ENCODE data around the gene MKLN1. TPM values are rescaled to one million over a fixed set of nuclear protein-coding genes. Genes with fewer than 3 reads are reported as not detected.

The MKLN1 gene
- polyA plus RNA-seq, 1 donor from 2014 or later, result 15.9 TPM

GRCh38 chr7:131431289-131431688, 103.6 kb downstream of the MKLN1 start:
- Histone ChIP-seq H3K9ac (ENCODE audit: low read length) (no peak overlapping the region), H3K27me3 (ENCODE audit: insufficient read depth, low read depth, low read length) (no peaks in the 10 kb centered on the region), H3K79me2 (replicated peaks; ENCODE audit: insufficient read depth, low read length) (no peaks in the 10 kb centered on the region), H2AFZ (ENCODE audit: low read depth, low read length) (no peak overlapping the region), H3F3A (ENCODE audit: insufficient read depth, low read length, poor library complexity, severe bottlenecking) (no peaks in the 10 kb centered on the region), H3K27ac (ENCODE audit: low read length) (no peak overlapping the region), H3K9me3 (ENCODE audit: low read length) (no peaks in the 10 kb centered on the region), H3K4me2 (ENCODE audit: low read length) (no peak overlapping the region), H3K36me3 (ENCODE audit: insufficient read depth, low read length) (no peaks in the 10 kb centered on the region), H3K4me3 (ENCODE audit: low read length) (no peak overlapping the region), H4K20me1 (ENCODE audit: insufficient read depth) (no peaks in the 10 kb centered on the region), H3K9me2 (ENCODE audit: insufficient read depth, low read length) (no peaks in the 10 kb centered on the region)
- TF ChIP-seq CTCF (IDR thresholded peaks at IDR 0.05; ENCODE audit: poor library complexity, severe bottlenecking) (no peak), POLR2AphosphoS5 (IDR thresholded peaks at IDR 0.05) (no peak), MXI1 (conservative IDR thresholded peaks at IDR 0.05; ENCODE audit: poor library complexity, severe bottlenecking) (no peak), EP300 (conservative IDR thresholded peaks at IDR 0.05; ENCODE audit: poor library complexity, severe bottlenecking) (no peak), REST (IDR thresholded peaks at IDR 0.05; ENCODE audit: borderline replicate concordance) (no peak), SMC3 (conservative IDR thresholded peaks at IDR 0.05; ENCODE audit: poor library complexity) (no peak), TAF1 (IDR thresholded peaks at IDR 0.05; ENCODE audit: low read depth) (no peak)

- Histone ChIP-seq H3K9ac (ENCODE audit: low read length) (no peak overlapping the region), H3K4me3 (ENCODE audit: low read length) (no peak overlapping the region), H3K36me3 (ENCODE audit: insufficient read depth, low read length) (no peaks in the 10 kb centered on the region), H2AFZ (ENCODE audit: low read depth, low read length) (no peak overlapping the region), H3K9me3 (ENCODE audit: low read length) (no peaks in the 10 kb centered on the region), H3K4me2 (ENCODE audit: low read length) (no peak overlapping the region), H3K9me2 (ENCODE audit: insufficient read depth, low read length) (no peaks in the 10 kb centered on the region), H3F3A (ENCODE audit: insufficient read depth, low read length, poor library complexity, severe bottlenecking) (no peaks in the 10 kb centered on the region), H3K27ac (ENCODE audit: low read length) (no peak overlapping the region), H3K27me3 (ENCODE audit: insufficient read depth, low read depth, low read length) (no peaks in the 10 kb centered on the region), H3K79me2 (replicated peaks; ENCODE audit: insufficient read depth, low read length) (no peaks in the 10 kb centered on the region), H4K20me1 (ENCODE audit: insufficient read depth) (no peaks in the 10 kb centered on the region)
- TF ChIP-seq EP300 (conservative IDR thresholded peaks at IDR 0.05; ENCODE audit: poor library complexity, severe bottlenecking) (no peak), CTCF (IDR thresholded peaks at IDR 0.05; ENCODE audit: poor library complexity, severe bottlenecking) (no peak), POLR2AphosphoS5 (IDR thresholded peaks at IDR 0.05) (no peak), RAD21 (conservative IDR thresholded peaks at IDR 0.05) (no peak), EZH2 (IDR thresholded peaks at IDR 0.05; ENCODE audit: borderline replicate concordance, insufficient read depth, low read length, poor library complexity, severe bottlenecking) (no peak), REST (IDR thresholded peaks at IDR 0.05; ENCODE audit: borderline replicate concordance) (no peak), SMC3 (conservative IDR thresholded peaks at IDR 0.05; ENCODE audit: poor library complexity) (no peak), TAF1 (IDR thresholded peaks at IDR 0.05; ENCODE audit: low read depth) (no peak), MXI1 (conservative IDR thresholded peaks at IDR 0.05; ENCODE audit: poor library complexity, severe bottlenecking) (no peak)
Measured at GRCh38 chr7:131431756-131432155, 104.1 kb downstream of the MKLN1 start.
